ENCODE results near the gene MIPOL1.
"Not testable (repeated sequence)": the region's sequence is repeated elsewhere in the genome, so short reads cannot be mapped to it uniquely, and the experiment has no call there.

MIPOL1 gene

GRCh38 chr14:37186865-37187264, 10.9 kb upstream of the MIPOL1 start:
- no peak for DNase-seq

- DNase-seq = no peak
These were observed 10.4 kb upstream of the MIPOL1 start for GRCh38 chr14:37187294-37187693.

GRCh38 chr14:37187840-37188577, 9.7 kb upstream of the MIPOL1 start:
- not testable (repeated sequence) for DNase-seq

- not testable (repeated sequence) for DNase-seq
These were observed 8.0 kb upstream of the MIPOL1 start for GRCh38 chr14:37189733-37190132.

- DNase-seq = no peak
These were observed 3.0 kb upstream of the MIPOL1 start for GRCh38 chr14:37194698-37195097.

GRCh38 chr14:37195327-37195726, 2.4 kb upstream of the MIPOL1 start:
- no peak for DNase-seq

- no peak for DNase-seq
These were observed 925 bp upstream of the MIPOL1 start for GRCh38 chr14:37196604-37197420.

GRCh38 chr14:37198273-37198598, 499 bp downstream of the MIPOL1 start:
- DNase-seq = no peak

GRCh38 chr14:37198907-37199306, 1.2 kb downstream of the MIPOL1 start:
- no peak for DNase-seq

GRCh38 chr14:37201724-37202123, 4.0 kb downstream of the MIPOL1 start:
- no peak for DNase-seq

- DNase-seq = no peak
These were observed 4.5 kb downstream of the MIPOL1 start for GRCh38 chr14:37202265-37202664.

GRCh38 chr14:37202812-37203211, 5.1 kb downstream of the MIPOL1 start:
- DNase-seq = no peak

GRCh38 chr14:37203423-37203822, 5.7 kb downstream of the MIPOL1 start:
- DNase-seq = no peak

- not testable (repeated sequence) for DNase-seq
These were observed 8.2 kb downstream of the MIPOL1 start for GRCh38 chr14:37205623-37206605.

GRCh38 chr14:37209617-37210016, 11.9 kb downstream of the MIPOL1 start:
- DNase-seq = not testable (repeated sequence)

GRCh38 chr14:37210448-37210847, 12.7 kb downstream of the MIPOL1 start:
- no peak for DNase-seq

GRCh38 chr14:37213016-37213415, 15.3 kb downstream of the MIPOL1 start:
- DNase-seq = no peak

GRCh38 chr14:37215345-37215744, 17.6 kb downstream of the MIPOL1 start:
- no peak for DNase-seq

- DNase-seq = no peak
These were observed 23.3 kb downstream of the MIPOL1 start for GRCh38 chr14:37221073-37221472.

GRCh38 chr14:37223947-37224474, 26.3 kb downstream of the MIPOL1 start:
- no peak for DNase-seq

GRCh38 chr14:37225668-37226067, 27.9 kb downstream of the MIPOL1 start:
- DNase-seq = not testable (repeated sequence)
